T-helper 17 cell (primary cell): Measurements from ENCODE around the gene FIG4. TPM values are rescaled to one million over a fixed set of nuclear protein-coding genes. Genes with fewer than 3 reads are reported as not detected.
"Not testable (repeated sequence)": the region's sequence is repeated elsewhere in the genome, so short reads cannot be mapped to it uniquely, and the experiment has no call there.

ENCODE experiments used
- ATAC-seq: fragments of 150-1000 bp; cut with Tn5 transposase; 2 replicates; pipeline ENCODE4 v1.10.0; 2021; ENCODE audit warnings: mild to moderate bottlenecking, moderate library complexity
- DNase-seq, 3 donors: peaks; one replicate each; pipeline versions ENCODE4 v3.0.0 to v3.0.0-alpha.2; 2020 to 2021
- H3K9me3 ChIP-seq: one replicate; pipeline ENCODE4 v1.7.0; 2013; ENCODE audit warnings: low read length, mild to moderate bottlenecking; ENCODE audit not compliant: control insufficient read depth, poor library complexity, severe bottlenecking
- H3K27ac Mint-ChIP-seq: one replicate; pipeline ENCODE4 v1.8.0; 2022; ENCODE audit warnings: mild to moderate bottlenecking, moderate library complexity, mixed read lengths
- H3K27me3 Mint-ChIP-seq: one replicate; pipeline ENCODE4 v1.8.0; 2022; ENCODE audit warnings: mixed read lengths
- H3K36me3 Mint-ChIP-seq: one replicate; pipeline ENCODE4 v1.8.0; 2022; ENCODE audit warnings: low read depth, mixed read lengths
- H3K4me1 Mint-ChIP-seq: one replicate; pipeline ENCODE4 v1.8.0; 2022; ENCODE audit warnings: mild to moderate bottlenecking, mixed read lengths
- H3K4me3 Mint-ChIP-seq: one replicate; pipeline ENCODE4 v1.8.0; 2022; ENCODE audit warnings: mild to moderate bottlenecking, moderate library complexity, mixed read lengths
- total RNA-seq, 4 donors: library from RNA in 2 of 4; stranded (reverse) in 2 of 4; gene quantifications; one replicate each; pipeline ENCODE4 v1.2.3 and lab custom pipeline; 2022 to 2026

Gene FIG4
- total RNA-seq, 2 donors from 2014 or later, result 7.5 to 7.7 TPM

GRCh38 chr6:109864050-109864449, 173.0 kb downstream of the FIG4 start:
- no peak for DNase-seq
- no peak overlapping the region for H3K4me3 Mint-ChIP-seq
- no peaks in the 10 kb centered on the region for H3K4me1 Mint-ChIP-seq
- no peak for ATAC-seq
- no peaks in the 10 kb centered on the region for H3K36me3 Mint-ChIP-seq
- H3K27ac Mint-ChIP-seq, result no peak overlapping the region
- no peaks in the 10 kb centered on the region for H3K9me3 ChIP-seq
- H3K27me3 Mint-ChIP-seq, result peaks cover 20% of the 10 kb centered on the region

- Mint-ChIP-seq H3K4me1 (peaks cover 3% of the 10 kb centered on the region), H3K27ac (no peak overlapping the region), H3K36me3 (peaks cover 3% of the 10 kb centered on the region), H3K4me3 (no peak overlapping the region), H3K27me3 (peaks cover 34% of the 10 kb centered on the region)
- H3K9me3 ChIP-seq, result no peaks in the 10 kb centered on the region
- ATAC-seq (no peak), DNase-seq (no peak)
These were observed 174.9 kb downstream of the FIG4 start for GRCh38 chr6:109865968-109866367.

GRCh38 chr6:109867009-109867969, 176.2 kb downstream of the FIG4 start:
- peaks cover 3% of the 10 kb centered on the region for H3K4me1 Mint-ChIP-seq
- H3K27me3 Mint-ChIP-seq, result peaks cover 34% of the 10 kb centered on the region
- peaks cover 3% of the 10 kb centered on the region for H3K36me3 Mint-ChIP-seq
- no peaks in the 10 kb centered on the region for H3K9me3 ChIP-seq
- DNase-seq (no peak), ATAC-seq (no peak)
- no peak overlapping the region for H3K27ac Mint-ChIP-seq
- H3K4me3 Mint-ChIP-seq, result no peak overlapping the region

- Mint-ChIP-seq H3K4me1 (peaks cover 3% of the 10 kb centered on the region), H3K4me3 (no peak overlapping the region), H3K36me3 (peaks cover 3% of the 10 kb centered on the region), H3K27me3 (peaks cover 40% of the 10 kb centered on the region), H3K27ac (no peak overlapping the region)
- H3K9me3 ChIP-seq, result no peaks in the 10 kb centered on the region
- ATAC-seq (no peak), DNase-seq (no peak)
These were observed 176.9 kb downstream of the FIG4 start for GRCh38 chr6:109867970-109868358.

GRCh38 chr6:109869398-109870088, 178.4 kb downstream of the FIG4 start:
- H3K27ac Mint-ChIP-seq, ATAC-seq, H3K9me3 ChIP-seq, H3K4me1 Mint-ChIP-seq, H3K4me3 Mint-ChIP-seq, H3K36me3 Mint-ChIP-seq, DNase-seq: not testable (repeated sequence)
- H3K27me3 Mint-ChIP-seq, result peaks cover 41% of the 10 kb centered on the region

- H3K4me3 Mint-ChIP-seq, result no peak overlapping the region
- H3K27me3 Mint-ChIP-seq, result peaks cover 39% of the 10 kb centered on the region
- H3K4me1 Mint-ChIP-seq, result peaks cover 3% of the 10 kb centered on the region
- no peak for DNase-seq
- H3K9me3 ChIP-seq, result no peaks in the 10 kb centered on the region
- H3K27ac Mint-ChIP-seq, result no peak overlapping the region
- ATAC-seq, result no peak
- H3K36me3 Mint-ChIP-seq, result peaks cover 3% of the 10 kb centered on the region
These were observed 179.0 kb downstream of the FIG4 start for GRCh38 chr6:109870089-109870410.

- peaks cover 3% of the 10 kb centered on the region for H3K4me1 Mint-ChIP-seq
- H3K4me3 Mint-ChIP-seq, result no peak overlapping the region
- DNase-seq (no peak), ATAC-seq (no peak)
- no peak overlapping the region for H3K27ac Mint-ChIP-seq
- no peaks in the 10 kb centered on the region for H3K9me3 ChIP-seq
- H3K27me3 Mint-ChIP-seq, result peaks cover 46% of the 10 kb centered on the region
- H3K36me3 Mint-ChIP-seq, result peaks cover 3% of the 10 kb centered on the region
These were observed 181.5 kb downstream of the FIG4 start for GRCh38 chr6:109872549-109872948.

- Mint-ChIP-seq H3K4me1 (peaks cover 3% of the 10 kb centered on the region), H3K27me3 (peaks cover 51% of the 10 kb centered on the region), H3K27ac (no peak overlapping the region), H3K36me3 (peaks cover 3% of the 10 kb centered on the region), H3K4me3 (no peak overlapping the region)
- no peaks in the 10 kb centered on the region for H3K9me3 ChIP-seq
- DNase-seq, result no peak
- no peak for ATAC-seq
These were observed 182.0 kb downstream of the FIG4 start for GRCh38 chr6:109872968-109873545.

GRCh38 chr6:109874086-109874485, 183.0 kb downstream of the FIG4 start:
- H3K4me1 Mint-ChIP-seq, result peaks cover 3% of the 10 kb centered on the region
- no peaks in the 10 kb centered on the region for H3K9me3 ChIP-seq
- no peak overlapping the region for H3K4me3 Mint-ChIP-seq
- peaks cover 55% of the 10 kb centered on the region for H3K27me3 Mint-ChIP-seq
- H3K36me3 Mint-ChIP-seq, result peaks cover 2% of the 10 kb centered on the region
- H3K27ac Mint-ChIP-seq, result no peak overlapping the region
- ATAC-seq (no peak), DNase-seq (no peak)

GRCh38 chr6:109874621-109875020, 183.5 kb downstream of the FIG4 start:
- Mint-ChIP-seq H3K36me3 (no peaks in the 10 kb centered on the region), H3K27ac (no peak overlapping the region), H3K4me1 (no peaks in the 10 kb centered on the region), H3K27me3 (peaks cover 57% of the 10 kb centered on the region), H3K4me3 (no peak overlapping the region)
- H3K9me3 ChIP-seq, result no peaks in the 10 kb centered on the region
- DNase-seq, result no peak
- ATAC-seq, result no peak

Other genes starting within 250 kb of the FIG4 start
- 100 to 1,000 TPM; 136 TPM for gene MICAL1, start 235.5 kb upstream of the FIG4 start, total RNA-seq
- gene ZBTB24, start 208.1 kb upstream of the FIG4 start, total RNA-seq, result 10 to 100 TPM; 14.3 to 15.3 TPM
- 1 to 10 TPM; 5.3 TPM for gene AK9, start 94 bp upstream of the FIG4 start, total RNA-seq